Muscle layer of duodenum (tissue), 2 donors: Measurements from ENCODE around the gene WDR5B.

Experiments
- H3K27ac ChIP-seq: one replicate; pipeline ENCODE4 v1.7.0; 2013; ENCODE audit warnings: mild to moderate bottlenecking, low read length
- H3K27me3 ChIP-seq: one replicate; pipeline ENCODE4 v1.7.0; 2013; ENCODE audit warnings: low read depth, mild to moderate bottlenecking, control low read depth, low read length
- H3K36me3 ChIP-seq, 2 donors: one replicate each; pipeline ENCODE4 v1.7.0; 2013; ENCODE audit warnings: low read length in 2 of 2, control low read depth in 1 of 2, mild to moderate bottlenecking in 1 of 2; ENCODE audit not compliant: insufficient read depth in 2 of 2, control insufficient read depth in 1 of 2
- H3K4me1 ChIP-seq, 2 donors: one replicate each; pipeline ENCODE4 v1.7.0; 2013; ENCODE audit warnings: low read length in 2 of 2, mild to moderate bottlenecking in 2 of 2, control low read depth in 1 of 2, moderate library complexity in 1 of 2; ENCODE audit not compliant: insufficient read depth in 2 of 2, control insufficient read depth in 1 of 2
- H3K4me3 ChIP-seq, 2 donors: one replicate each; pipeline ENCODE4 v1.7.0; 2013; ENCODE audit warnings: low read length in 2 of 2, low read depth in 1 of 2, mild to moderate bottlenecking in 1 of 2
- H3K9me3 ChIP-seq, 2 donors: one replicate each; pipeline ENCODE4 v1.7.0; 2013; ENCODE audit warnings: low read length in 2 of 2, control low read depth in 1 of 2, mild to moderate bottlenecking in 1 of 2; ENCODE audit not compliant: control insufficient read depth in 1 of 2
- donor health status: healthy.

The WDR5B gene

GRCh38 chr3:122409446-122409845 is 6.4 kb downstream of the WDR5B start:
- H3K9me3 ChIP-seq, result no peaks in the 10 kb centered on the region
- peaks cover 0 to 6% of the 10 kb centered on the region in 2 donors for H3K4me1 ChIP-seq
- no peaks in the 10 kb centered on the region for H3K27me3 ChIP-seq
- H3K27ac ChIP-seq, result no peak overlapping the region
- H3K36me3 ChIP-seq, result peaks cover 41 to 72% of the 10 kb centered on the region in 2 donors
- no peak overlapping the region for H3K4me3 ChIP-seq

GRCh38 chr3:122407946-122408345 is 7.9 kb downstream of the WDR5B start:
- H3K27ac ChIP-seq, result no peak overlapping the region
- no peaks in the 10 kb centered on the region for H3K4me1 ChIP-seq
- no peaks in the 10 kb centered on the region for H3K9me3 ChIP-seq
- no peak overlapping the region for H3K4me3 ChIP-seq
- no peaks in the 10 kb centered on the region for H3K27me3 ChIP-seq
- peaks cover 53 to 87% of the 10 kb centered on the region in 2 donors for H3K36me3 ChIP-seq

DNA sequence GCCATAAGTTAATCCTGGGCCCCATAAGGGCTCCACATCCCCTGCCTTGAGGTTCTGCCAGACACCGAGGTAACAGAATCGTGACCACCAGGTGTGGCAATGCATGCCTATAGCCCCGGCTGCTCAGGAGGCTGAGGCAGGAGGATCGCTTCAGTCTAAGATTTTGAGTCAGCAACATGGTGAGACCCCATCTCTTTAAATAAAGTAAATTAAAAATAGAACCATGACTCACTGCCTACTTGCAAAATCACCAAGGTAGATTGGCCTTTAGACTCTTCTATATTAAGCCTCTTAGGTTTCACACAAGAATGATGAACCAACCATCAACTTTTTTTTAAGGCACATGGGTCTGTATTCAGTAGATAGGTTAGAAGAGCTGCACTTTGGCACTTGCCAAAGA is 9.7 kb downstream of the WDR5B start:
- H3K4me3 ChIP-seq, result no peak overlapping the region
- no peaks in the 10 kb centered on the region for H3K27me3 ChIP-seq
- no peak overlapping the region for H3K27ac ChIP-seq
- peaks cover 49 to 84% of the 10 kb centered on the region in 2 donors for H3K36me3 ChIP-seq
- no peaks in the 10 kb centered on the region for H3K4me1 ChIP-seq
- no peaks in the 10 kb centered on the region for H3K9me3 ChIP-seq

- H3K4me1 ChIP-seq, result no peaks in the 10 kb centered on the region
- no peaks in the 10 kb centered on the region for H3K9me3 ChIP-seq
- H3K36me3 ChIP-seq, result peaks cover 44 to 73% of the 10 kb centered on the region in 2 donors
- H3K27me3 ChIP-seq, result no peaks in the 10 kb centered on the region
- no peak overlapping the region for H3K27ac ChIP-seq
- H3K4me3 ChIP-seq, result no peak overlapping the region
Measured at GRCh38 chr3:122405015-122405414, 10.8 kb downstream of the WDR5B start.

DNA sequence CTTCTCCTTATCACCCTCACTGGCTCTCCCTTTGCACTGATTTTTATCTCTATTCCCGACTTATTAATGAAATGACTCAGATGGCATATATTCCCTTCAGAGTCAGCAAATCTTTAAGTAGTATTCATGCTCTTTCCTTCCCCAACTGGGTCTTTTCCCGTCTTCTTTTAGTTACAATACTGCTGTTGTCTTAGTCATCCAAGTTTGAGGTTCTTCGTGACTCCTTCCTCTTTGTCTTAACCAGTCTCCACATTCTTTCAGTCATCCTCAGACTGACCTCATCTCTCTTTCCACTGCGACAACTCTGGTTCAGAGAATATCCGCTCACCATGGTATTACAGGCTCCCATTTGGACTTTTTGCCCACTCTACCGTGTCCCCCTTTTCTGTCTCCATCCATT is 12.4 kb downstream of the WDR5B start:
- no peaks in the 10 kb centered on the region for H3K4me1 ChIP-seq
- H3K4me3 ChIP-seq, result no peak overlapping the region
- H3K36me3 ChIP-seq, result peaks cover 40 to 58% of the 10 kb centered on the region in 2 donors
- no peaks in the 10 kb centered on the region for H3K27me3 ChIP-seq
- no peak overlapping the region for H3K27ac ChIP-seq
- no peaks in the 10 kb centered on the region for H3K9me3 ChIP-seq

- Histone ChIP-seq H3K36me3 (peaks cover 10 to 13% of the 10 kb centered on the region in 2 donors), H3K27ac (no peak overlapping the region), H3K27me3 (no peaks in the 10 kb centered on the region), H3K4me3 (no peak overlapping the region), H3K9me3 (no peaks in the 10 kb centered on the region), H3K4me1 (no peaks in the 10 kb centered on the region)
Measured at GRCh38 chr3:122398920-122399319, 16.9 kb downstream of the WDR5B start.

- no peaks in the 10 kb centered on the region for H3K4me1 ChIP-seq
- no peak overlapping the region for H3K4me3 ChIP-seq
- H3K27me3 ChIP-seq, result no peaks in the 10 kb centered on the region
- H3K27ac ChIP-seq, result no peak overlapping the region
- H3K36me3 ChIP-seq, result no peaks in the 10 kb centered on the region
- H3K9me3 ChIP-seq, result no peaks in the 10 kb centered on the region
Measured at GRCh38 chr3:122397201-122397600, 18.7 kb downstream of the WDR5B start.

- Histone ChIP-seq H3K4me1 (no peaks in the 10 kb centered on the region), H3K27ac (no peak overlapping the region), H3K27me3 (no peaks in the 10 kb centered on the region), H3K4me3 (no peak overlapping the region), H3K36me3 (no peaks in the 10 kb centered on the region), H3K9me3 (no peaks in the 10 kb centered on the region)
Measured at GRCh38 chr3:122396511-122396910, 19.4 kb downstream of the WDR5B start.

DNA sequence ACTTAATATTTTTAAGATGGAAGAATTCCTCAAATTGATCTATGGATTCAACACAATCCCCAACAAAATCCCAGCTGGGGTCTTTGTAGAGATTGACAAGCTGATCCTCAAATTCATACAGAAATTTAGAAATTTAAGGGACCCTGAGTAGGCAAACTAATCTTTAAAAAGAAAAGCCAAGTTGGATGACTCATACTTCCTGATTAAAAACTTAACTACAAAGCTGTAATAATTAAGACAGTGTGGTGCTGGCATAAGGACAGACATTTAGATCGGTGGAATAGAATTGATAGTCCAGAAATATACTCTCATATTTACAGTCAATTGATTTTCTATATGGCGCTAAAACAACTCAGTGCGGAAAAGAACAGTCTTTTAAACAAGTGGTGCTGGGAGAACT is 20.3 kb downstream of the WDR5B start:
- H3K27ac ChIP-seq, result no peak overlapping the region
- H3K4me3 ChIP-seq, result no peak overlapping the region
- H3K36me3 ChIP-seq, result no peaks in the 10 kb centered on the region
- no peaks in the 10 kb centered on the region for H3K27me3 ChIP-seq
- no peaks in the 10 kb centered on the region for H3K9me3 ChIP-seq
- peaks cover 0 to 2% of the 10 kb centered on the region in 2 donors for H3K4me1 ChIP-seq

DNA sequence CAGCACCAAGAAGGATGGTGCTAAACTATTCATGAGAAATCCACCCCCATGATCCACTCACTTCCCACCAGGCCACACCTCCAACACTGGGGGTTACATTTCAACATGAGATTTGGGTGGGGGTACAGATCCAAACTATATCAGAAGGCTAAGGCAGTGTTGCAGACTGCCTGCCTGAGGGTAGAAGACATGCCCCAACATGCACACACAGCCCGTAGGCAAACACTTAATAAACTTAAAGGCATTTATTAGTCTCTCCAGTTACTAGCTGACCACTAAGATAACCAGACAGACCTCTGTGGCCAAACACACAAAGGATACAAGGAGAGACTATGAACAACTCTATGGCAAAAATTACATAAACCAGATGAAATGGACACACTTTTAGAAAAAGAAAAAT is 21.7 kb downstream of the WDR5B start:
- Histone ChIP-seq H3K36me3 (no peaks in the 10 kb centered on the region), H3K4me3 (no peak overlapping the region), H3K27ac (no peak overlapping the region), H3K4me1 (peaks cover 0 to 4% of the 10 kb centered on the region in 2 donors), H3K27me3 (no peaks in the 10 kb centered on the region), H3K9me3 (no peaks in the 10 kb centered on the region)

DNA sequence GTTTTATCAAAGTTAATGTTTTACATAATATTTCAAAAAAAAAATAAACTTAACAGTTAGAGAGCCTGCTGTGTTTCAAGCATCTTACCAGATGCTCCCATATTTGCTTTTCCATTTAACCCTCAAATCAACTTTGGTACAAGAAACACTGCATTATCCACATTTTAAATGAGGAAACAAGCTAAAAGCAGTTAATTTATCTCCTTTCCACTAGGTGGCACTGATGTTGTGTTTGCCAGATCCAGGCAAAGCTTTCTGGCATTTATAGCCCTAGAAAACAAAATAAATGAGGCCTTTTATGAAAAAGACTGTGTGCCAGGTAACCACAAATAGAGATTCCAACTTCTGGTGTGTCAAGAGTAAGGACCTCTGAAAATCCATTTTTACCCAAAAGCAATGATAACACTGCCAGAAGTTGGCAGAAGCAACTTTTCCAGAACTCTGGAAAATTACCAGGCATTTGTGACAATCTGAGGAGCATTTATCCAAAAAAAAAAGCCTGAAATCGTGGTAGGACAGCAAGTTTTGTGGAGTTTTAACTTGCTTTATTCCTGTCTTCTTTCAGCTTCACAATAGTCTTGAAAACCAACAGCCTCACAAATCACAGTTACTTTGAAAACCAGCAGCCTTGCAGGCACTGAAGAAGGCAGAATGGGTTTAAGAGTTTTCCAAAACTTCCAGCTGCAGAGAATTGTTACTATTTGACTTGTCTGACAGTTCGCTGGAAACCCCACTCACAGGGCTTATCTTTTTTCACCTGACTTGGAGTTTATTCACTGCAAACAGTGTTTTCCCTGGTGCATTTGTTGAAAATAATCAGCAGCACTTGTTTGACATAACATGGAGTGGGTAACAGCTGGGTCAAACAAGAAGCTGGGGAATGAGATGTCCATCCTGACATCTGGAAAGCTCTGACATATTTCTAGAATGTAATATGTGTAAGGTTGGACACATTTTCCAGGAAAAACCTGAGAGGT is 22.7 kb downstream of the WDR5B start:
- Histone ChIP-seq H3K27me3 (no peaks in the 10 kb centered on the region), H3K27ac (no peak overlapping the region), H3K4me1 (peaks cover 0 to 4% of the 10 kb centered on the region in 2 donors), H3K4me3 (no peak overlapping the region), H3K9me3 (no peaks in the 10 kb centered on the region), H3K36me3 (no peaks in the 10 kb centered on the region)
